Thoracic aorta (tissue), 2 donors: ENCODE results near the gene FKBP4. TPM values are rescaled to one million over a fixed set of nuclear protein-coding genes. Genes with fewer than 3 reads are reported as not detected.

Experiments
- ATAC-seq: fragments of 150-250 bp; one replicate; pipeline ENCODE4 v1.8.0; 2017; ENCODE audit warnings: low read depth; ENCODE audit not compliant: insufficient number of reproducible peaks, low FRiP score
- DNase-seq: peaks from one replicate; pipeline ENCODE4 v3.0.0-alpha.2; 2020; ENCODE audit warnings: low spot score
- H3K27ac ChIP-seq, 2 donors: fragments of 200-600 bp; sonication (generic); 1 replicate in 1 of 2; 2 replicates in 1 of 2; pipeline ENCODE4 v1.5.1; 2016; ENCODE audit warnings: mild to moderate bottlenecking in 2 of 2, moderate library complexity in 2 of 2
- H3K27me3 ChIP-seq: fragments of 200-600 bp; sonication (generic); replicated peaks from 2 replicates; pipeline ENCODE4 v1.6.0; 2016; ENCODE audit warnings: mild to moderate bottlenecking; ENCODE audit not compliant: insufficient read depth
- H3K36me3 ChIP-seq: fragments of 200-600 bp; sonication (generic); one replicate; pipeline ENCODE4 v1.5.1; 2016
- H3K4me1 ChIP-seq, 2 donors: fragments of 200-600 bp; sonication (generic); 1 replicate in 1 of 2; 2 replicates in 1 of 2; pipeline versions ENCODE4 v1.5.1 to v1.6.0; 2016; ENCODE audit warnings: low read depth in 2 of 2, mild to moderate bottlenecking in 1 of 2; ENCODE audit not compliant: control insufficient read depth in 1 of 2
- H3K4me3 ChIP-seq: fragments of 200-600 bp; sonication (generic); 2 replicates; pipeline ENCODE4 v1.5.1; 2016; ENCODE audit warnings: mild to moderate bottlenecking
- H3K9me3 ChIP-seq: fragments of 200-600 bp; sonication (generic); 2 replicates; pipeline ENCODE4 v1.5.1; 2016
- total RNA-seq, 2 donors: library from RNA; depleted of rRNA; stranded (reverse); fragments of >200 nt; gene quantifications; one replicate each; pipeline versions ENCODE4 v1.1.0 to v1.2.3, GENCODE V29; 2016
- TF ChIP-seq, protein P1 (sequence below): fragments of 200-600 bp; sonication (generic); IDR thresholded peaks from one replicate; pipeline ENCODE4 v1.5.1; 2019; ENCODE audit warnings: antibody characterized with exemption

Gene FKBP4
- total RNA-seq, 2 donors from 2014 or later = 26.6 to 30.5 TPM

DNA sequence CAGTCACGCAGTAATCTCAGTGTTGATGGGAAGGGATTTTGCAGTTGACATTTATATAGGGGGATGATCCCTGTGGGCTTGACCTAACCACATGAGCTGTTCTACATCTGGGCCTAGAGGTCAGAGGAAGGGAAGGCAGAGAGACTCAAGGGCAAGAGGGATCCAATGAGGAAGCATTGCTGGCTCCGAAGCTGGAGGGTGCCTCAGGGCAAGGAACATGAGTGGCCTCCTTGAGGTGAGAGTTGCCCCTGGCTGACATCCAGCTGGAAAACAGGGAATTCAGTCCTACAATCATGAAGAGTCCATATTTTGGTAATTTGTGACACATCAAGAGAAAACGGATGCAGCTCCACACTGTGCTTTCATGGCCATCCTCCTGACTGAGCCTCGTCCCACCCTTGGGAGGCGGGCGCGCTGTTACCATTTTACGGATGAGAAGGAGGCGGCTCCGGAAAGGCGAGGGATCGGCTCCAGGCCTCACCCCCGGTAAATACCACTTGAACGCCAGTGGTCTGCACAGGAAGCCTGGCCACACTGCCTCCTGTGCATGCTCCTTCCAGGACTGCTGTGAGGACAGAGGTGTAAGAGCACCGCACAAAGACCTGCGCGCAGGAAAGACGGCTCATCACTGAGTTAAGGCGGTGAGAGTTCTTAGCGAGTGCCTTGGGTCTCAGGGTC, 18.5 kb upstream of the FKBP4 start:
- Histone ChIP-seq H3K36me3 (no peaks in the 10 kb centered on the region), H3K9me3 (no peaks in the 10 kb centered on the region), H3K27me3 (no peaks in the 10 kb centered on the region), H3K27ac (no peak overlapping the region), H3K4me3 (no peak overlapping the region), H3K4me1 (no peaks in the 10 kb centered on the region)
- TF ChIP-seq, protein P1, sequence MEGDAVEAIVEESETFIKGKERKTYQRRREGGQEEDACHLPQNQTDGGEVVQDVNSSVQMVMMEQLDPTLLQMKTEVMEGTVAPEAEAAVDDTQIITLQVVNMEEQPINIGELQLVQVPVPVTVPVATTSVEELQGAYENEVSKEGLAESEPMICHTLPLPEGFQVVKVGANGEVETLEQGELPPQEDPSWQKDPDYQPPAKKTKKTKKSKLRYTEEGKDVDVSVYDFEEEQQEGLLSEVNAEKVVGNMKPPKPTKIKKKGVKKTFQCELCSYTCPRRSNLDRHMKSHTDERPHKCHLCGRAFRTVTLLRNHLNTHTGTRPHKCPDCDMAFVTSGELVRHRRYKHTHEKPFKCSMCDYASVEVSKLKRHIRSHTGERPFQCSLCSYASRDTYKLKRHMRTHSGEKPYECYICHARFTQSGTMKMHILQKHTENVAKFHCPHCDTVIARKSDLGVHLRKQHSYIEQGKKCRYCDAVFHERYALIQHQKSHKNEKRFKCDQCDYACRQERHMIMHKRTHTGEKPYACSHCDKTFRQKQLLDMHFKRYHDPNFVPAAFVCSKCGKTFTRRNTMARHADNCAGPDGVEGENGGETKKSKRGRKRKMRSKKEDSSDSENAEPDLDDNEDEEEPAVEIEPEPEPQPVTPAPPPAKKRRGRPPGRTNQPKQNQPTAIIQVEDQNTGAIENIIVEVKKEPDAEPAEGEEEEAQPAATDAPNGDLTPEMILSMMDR = no peak
- ATAC-seq = no peak
- DNase-seq = no peak

DNA sequence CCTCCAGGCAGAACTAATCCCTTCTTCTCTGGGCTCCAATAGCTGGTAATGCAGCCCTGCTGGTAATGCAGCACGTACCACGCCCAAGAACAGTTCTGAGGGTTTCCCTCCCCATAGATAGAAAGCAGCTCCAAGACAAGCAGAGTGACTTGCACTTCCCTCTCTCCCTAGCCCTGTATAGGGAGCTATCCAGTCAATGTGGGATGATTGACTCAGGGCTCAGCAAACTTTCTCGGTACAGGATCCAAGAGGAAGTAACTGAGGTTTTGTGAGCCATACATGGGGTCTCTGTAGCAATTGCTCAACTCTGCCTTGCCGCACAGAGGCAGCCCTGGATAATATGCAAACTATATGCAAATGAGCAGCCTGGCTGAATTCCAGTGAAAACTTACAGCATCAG, 15.5 kb upstream of the FKBP4 start:
- DNase-seq (no peak), ATAC-seq (no peak)
- Histone ChIP-seq H3K36me3 (no peaks in the 10 kb centered on the region), H3K27me3 (no peaks in the 10 kb centered on the region), H3K9me3 (no peaks in the 10 kb centered on the region), H3K4me1 (peaks cover 0 to 8% of the 10 kb centered on the region in 2 donors), H3K27ac (no peak overlapping the region), H3K4me3 (no peak overlapping the region)
- TF ChIP-seq, protein P1 = no peak

DNA sequence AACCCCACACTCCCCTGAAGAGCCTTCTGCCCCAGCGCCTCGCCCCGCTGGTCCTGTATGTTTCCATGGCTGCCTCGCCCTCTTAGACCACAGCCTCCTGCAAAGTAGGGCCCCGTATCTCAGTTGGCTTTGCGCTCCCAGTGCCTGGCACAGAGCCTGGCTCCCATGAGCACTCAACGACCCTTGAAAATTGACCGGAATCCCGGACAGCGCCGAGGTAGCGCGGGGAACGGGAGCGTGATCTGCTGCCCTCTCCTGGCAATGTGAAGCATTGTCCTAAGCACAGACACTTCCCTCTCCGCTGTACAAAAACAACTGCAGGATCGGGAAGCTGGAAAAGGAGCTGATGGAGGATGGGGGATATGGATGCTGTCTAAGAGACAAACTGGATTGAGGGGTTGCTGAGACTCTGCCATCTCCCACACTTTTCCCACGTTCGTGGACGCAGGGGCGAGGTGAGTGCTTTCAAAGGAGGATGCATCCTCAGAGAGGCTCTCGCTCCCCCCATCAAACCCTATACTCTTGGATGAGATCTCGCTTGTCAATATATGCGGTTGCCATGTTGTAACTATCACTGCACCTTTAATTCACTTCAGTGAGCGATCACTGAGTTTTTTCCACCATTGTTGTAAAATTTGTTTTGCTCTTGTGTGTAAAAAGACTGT, 10.7 kb upstream of the FKBP4 start:
- H3K9me3 ChIP-seq = no peaks in the 10 kb centered on the region
- no peak overlapping the region for H3K27ac ChIP-seq
- TF ChIP-seq, protein P1 = peak; percentile 89
- no peaks in the 10 kb centered on the region for H3K36me3 ChIP-seq
- H3K4me1 ChIP-seq = peaks cover 0 to 9% of the 10 kb centered on the region in 2 donors
- no peak for DNase-seq
- H3K27me3 ChIP-seq = no peaks in the 10 kb centered on the region
- H3K4me3 ChIP-seq = peak overlapping the region; percentile 55
- no peak for ATAC-seq

- no peak for ATAC-seq
- Histone ChIP-seq H3K4me3 (no peak overlapping the region), H3K36me3 (no peaks in the 10 kb centered on the region), H3K4me1 (peaks cover 0 to 9% of the 10 kb centered on the region in 2 donors), H3K9me3 (no peaks in the 10 kb centered on the region), H3K27ac (no peak overlapping the region), H3K27me3 (no peaks in the 10 kb centered on the region)
- no peak for DNase-seq
- TF ChIP-seq, protein P1 = no peak
Observed at GRCh38 chr12:2785017-2785416, 9.8 kb upstream of the FKBP4 start.

DNA sequence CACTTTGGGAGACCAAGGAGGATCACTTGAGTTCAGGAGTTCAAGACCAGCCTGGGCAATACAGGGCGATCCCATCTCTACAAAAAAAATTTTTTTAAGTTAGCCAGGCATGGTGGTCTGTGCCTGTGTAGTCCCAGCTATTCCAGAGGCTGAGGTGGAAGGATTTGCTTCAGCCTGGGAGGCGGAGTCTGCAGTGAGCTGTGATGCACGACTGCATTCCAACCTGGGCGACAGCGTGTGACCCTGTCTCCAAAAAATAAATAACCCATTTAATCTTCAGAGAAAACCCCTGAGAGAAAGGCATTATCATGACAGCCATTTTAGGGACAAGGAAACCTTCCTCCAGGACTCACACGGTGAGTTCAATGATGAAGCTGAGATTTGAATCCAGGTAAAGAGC, 3.7 kb upstream of the FKBP4 start:
- Histone ChIP-seq H3K27me3 (no peaks in the 10 kb centered on the region), H3K36me3 (no peaks in the 10 kb centered on the region), H3K4me3 (no peak overlapping the region), H3K27ac (no peak overlapping the region), H3K9me3 (no peaks in the 10 kb centered on the region), H3K4me1 (peaks cover 3 to 6% of the 10 kb centered on the region in 2 donors)
- DNase-seq = no peak
- TF ChIP-seq, protein P1 = no peak
- ATAC-seq = no peak
